ENCODE results near the gene EVA1C. TPM values are rescaled to one million over a fixed set of nuclear protein-coding genes. Genes with fewer than 3 reads are reported as not detected.

EVA1C gene
- total and polyA plus RNA-seq, 3 donors from 2014 or later: 28.4 to 47.0 (median 44.2) TPM

DNA sequence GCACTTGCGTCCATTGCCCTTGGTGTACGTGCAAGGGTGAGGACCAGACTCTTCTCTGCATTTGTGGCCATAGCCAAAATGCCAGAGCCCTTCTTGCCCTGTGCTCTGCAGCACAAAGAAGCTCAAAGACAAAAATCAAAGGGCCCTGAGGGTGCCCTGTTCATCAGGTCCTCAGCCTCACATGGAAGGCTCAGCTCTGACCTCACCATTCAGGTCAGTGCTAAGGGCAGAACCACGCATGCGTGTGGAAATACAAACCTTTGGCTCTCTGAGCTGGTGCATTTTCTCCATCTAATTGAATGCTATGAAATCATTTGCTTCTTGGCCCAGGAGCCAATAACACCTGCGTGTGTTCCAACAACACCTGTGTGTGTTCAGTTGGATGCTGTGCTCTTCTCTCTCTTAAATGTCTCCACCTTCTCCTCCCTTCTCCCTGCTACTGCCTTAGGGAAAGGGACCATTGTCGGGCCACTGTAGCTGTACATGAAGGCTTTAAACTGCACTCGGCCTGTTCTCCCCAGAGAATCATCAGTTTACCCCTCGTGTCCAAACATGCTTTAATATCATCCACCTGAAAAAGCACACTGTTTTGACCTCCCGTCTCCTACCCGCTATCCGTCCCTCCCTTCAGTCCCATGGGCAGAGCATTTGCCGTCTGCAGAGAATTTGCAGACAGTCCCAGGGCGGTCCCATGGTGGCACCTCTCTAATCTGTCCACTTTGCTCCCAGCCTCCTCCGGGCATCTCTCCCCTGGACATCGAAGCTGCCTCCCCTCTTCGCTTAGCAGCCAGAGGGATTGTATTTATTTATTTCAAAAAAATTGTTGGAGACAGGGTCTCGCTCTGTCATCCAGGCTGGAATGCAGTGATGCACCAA lies 60.6 kb downstream of the EVA1C start:
- WGBS, 2 donors: 90 to 93% methylated on average over 17 of the region's 17 CpGs
- H3K27ac ChIP-seq: no peak overlapping the region
- H3K9me3 ChIP-seq: no peaks in the 10 kb centered on the region
- TF ChIP-seq POLR2A (IDR thresholded peaks at IDR 0.05): no peak
- no peaks in the 10 kb centered on the region for H3K36me3 ChIP-seq (ENCODE audit: low read depth, missing control alignments)
- intact Hi-C loops (cut with DNase I; ENCODE audit: low total_unique reads): no loop called here
- peaks cover 12% of the 10 kb centered on the region for H3K4me1 ChIP-seq
- H3K27me3 ChIP-seq: no peaks in the 10 kb centered on the region
- DNase-seq: no peak
- H3K4me3 ChIP-seq: no peak overlapping the region

DNA sequence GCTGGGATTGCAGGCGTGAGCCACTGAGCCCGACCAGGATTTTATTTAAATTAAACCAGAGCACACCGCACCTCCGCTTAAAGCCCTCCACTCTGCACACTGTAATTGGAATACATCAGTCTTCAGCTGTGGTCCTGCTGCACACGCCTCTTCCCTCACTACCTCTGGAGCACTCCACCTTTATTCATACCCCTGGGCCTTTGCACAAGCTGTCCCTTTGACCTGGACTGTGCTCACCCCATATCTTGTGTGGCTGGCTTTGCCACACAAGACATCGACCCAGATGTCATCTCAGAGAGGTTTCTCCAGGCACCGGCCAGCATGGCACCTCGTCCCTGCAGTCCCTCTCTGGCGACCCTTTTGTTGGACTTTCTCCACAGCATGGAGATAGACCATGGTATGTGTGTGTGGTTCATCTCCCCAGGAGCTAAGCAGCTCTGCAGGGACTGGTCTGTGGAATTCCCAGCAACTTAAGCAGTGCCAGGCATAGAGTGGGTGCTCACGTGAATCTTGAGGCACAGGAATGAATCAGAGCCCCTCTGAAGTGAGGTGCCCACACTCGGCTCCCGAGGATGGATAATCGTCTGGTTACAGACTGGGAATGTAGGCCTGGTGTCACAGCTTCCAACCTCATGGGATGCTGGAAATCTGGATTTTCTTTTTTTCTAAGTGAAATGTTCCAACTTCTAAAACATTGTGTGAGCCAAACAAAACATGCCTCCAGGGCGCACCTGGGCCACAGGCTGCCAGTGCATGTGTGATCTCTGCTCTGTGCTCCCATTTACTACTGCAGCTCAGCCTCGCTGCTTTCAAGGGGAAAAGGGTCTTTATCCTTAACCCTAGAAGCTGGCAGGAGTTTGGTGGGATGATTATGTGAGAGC lies 61.9 kb downstream of the EVA1C start:
- Histone ChIP-seq H3K4me1 (peaks cover 12% of the 10 kb centered on the region), H3K27me3 (no peaks in the 10 kb centered on the region), H3K36me3 (ENCODE audit: low read depth, missing control alignments) (no peaks in the 10 kb centered on the region), H3K27ac (no peak overlapping the region), H3K4me3 (no peak overlapping the region), H3K9me3 (no peaks in the 10 kb centered on the region)
- DNase-seq: no peak
- WGBS, 2 donors: 83 to 85% methylated on average over 15 of the region's 15 CpGs
- intact Hi-C loops (cut with DNase I; ENCODE audit: low total_unique reads): no loop called here
- TF ChIP-seq POLR2A (IDR thresholded peaks at IDR 0.05): no peak
- TF ChIP-seq, protein P1, sequence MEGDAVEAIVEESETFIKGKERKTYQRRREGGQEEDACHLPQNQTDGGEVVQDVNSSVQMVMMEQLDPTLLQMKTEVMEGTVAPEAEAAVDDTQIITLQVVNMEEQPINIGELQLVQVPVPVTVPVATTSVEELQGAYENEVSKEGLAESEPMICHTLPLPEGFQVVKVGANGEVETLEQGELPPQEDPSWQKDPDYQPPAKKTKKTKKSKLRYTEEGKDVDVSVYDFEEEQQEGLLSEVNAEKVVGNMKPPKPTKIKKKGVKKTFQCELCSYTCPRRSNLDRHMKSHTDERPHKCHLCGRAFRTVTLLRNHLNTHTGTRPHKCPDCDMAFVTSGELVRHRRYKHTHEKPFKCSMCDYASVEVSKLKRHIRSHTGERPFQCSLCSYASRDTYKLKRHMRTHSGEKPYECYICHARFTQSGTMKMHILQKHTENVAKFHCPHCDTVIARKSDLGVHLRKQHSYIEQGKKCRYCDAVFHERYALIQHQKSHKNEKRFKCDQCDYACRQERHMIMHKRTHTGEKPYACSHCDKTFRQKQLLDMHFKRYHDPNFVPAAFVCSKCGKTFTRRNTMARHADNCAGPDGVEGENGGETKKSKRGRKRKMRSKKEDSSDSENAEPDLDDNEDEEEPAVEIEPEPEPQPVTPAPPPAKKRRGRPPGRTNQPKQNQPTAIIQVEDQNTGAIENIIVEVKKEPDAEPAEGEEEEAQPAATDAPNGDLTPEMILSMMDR (IDR thresholded peaks at IDR 0.05): no peak

DNA sequence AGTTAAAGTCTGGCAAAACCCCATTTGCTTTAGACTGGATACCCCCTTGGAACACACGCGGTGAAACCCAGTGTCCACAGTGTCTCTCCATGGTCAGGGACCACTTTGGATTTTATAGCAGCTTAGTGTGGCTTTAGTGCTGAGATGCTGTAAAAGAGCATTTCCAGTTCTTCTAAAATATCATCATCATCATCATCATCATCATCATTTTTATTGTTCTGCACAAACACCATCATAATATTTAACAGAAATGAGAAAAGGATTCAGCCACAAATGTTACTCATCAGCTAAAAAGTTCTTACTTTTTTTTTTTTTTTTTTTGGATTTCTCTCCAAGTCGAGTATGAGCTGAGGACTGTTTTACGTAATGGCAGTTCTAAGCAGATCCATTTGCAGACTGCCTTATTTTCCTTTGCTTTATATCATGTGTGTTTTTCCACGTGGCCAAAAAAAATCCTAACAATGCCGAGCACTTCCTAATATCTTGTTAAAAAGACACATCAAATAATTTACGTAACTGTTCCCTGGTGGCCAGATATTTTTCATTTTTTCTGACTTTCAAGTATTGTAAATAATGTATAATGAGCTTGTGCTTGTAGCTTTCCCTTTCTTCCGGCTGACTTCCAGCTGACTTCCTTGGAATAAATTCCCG lies 62.8 kb downstream of the EVA1C start:
- Histone ChIP-seq H3K9me3 (no peaks in the 10 kb centered on the region), H3K27me3 (no peaks in the 10 kb centered on the region), H3K36me3 (ENCODE audit: low read depth, missing control alignments) (no peaks in the 10 kb centered on the region), H3K27ac (no peak overlapping the region), H3K4me1 (peaks cover 12% of the 10 kb centered on the region), H3K4me3 (no peak overlapping the region)
- TF ChIP-seq POLR2A (IDR thresholded peaks at IDR 0.05): no peak
- TF ChIP-seq, protein P1 (IDR thresholded peaks at IDR 0.05): no peak
- intact Hi-C loops (cut with DNase I; ENCODE audit: low total_unique reads): no loop called here
- DNase-seq: no peak
- 39 to 56% methylated on average over 9 of the region's 9 CpGs for WGBS, 2 donors

DNA sequence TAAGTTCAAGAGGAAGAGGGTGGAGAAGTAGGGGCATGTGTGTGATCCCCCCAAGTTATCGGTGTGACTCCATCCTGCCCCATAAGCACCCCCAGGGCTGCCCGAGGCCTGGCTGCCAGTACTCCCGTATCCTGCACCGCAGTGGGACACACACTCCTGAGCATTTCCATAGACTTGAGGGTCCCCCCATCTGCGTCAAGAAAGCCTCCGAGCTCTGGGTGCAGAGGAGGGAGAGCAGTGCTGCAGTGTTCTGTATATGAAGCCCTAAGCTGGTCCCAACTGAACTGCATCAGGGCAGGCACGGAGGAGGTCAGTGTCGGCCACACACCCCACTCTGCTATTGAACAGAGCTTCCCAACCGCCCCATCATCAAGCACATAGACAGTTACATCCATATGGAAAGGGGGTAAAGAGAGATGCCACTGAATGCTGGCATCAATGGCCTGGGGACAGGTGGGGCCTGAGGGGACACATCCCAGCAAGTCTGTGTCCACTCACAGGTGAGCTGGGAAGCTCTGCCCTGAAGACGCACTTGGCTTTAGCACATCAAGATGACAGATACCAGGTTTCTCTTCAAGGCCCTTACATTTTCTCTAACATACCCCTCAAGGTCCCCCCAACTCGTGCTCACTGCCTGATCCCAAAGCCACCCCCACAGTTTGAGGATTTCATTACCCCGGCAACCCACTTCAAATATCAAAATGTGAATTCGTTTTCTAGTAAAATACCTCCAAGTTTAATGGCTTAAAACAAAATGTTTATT lies 64.3 kb downstream of the EVA1C start:
- intact Hi-C loops (cut with DNase I; ENCODE audit: low total_unique reads): no loop called here
- Histone ChIP-seq H3K27me3 (no peaks in the 10 kb centered on the region), H3K4me3 (no peak overlapping the region), H3K4me1 (peaks cover 18% of the 10 kb centered on the region), H3K27ac (no peak overlapping the region), H3K9me3 (no peaks in the 10 kb centered on the region), H3K36me3 (ENCODE audit: low read depth, missing control alignments) (no peaks in the 10 kb centered on the region)
- no peak for DNase-seq
- TF ChIP-seq, protein P1 (IDR thresholded peaks at IDR 0.05): no peak
- TF ChIP-seq POLR2A (IDR thresholded peaks at IDR 0.05): no peak
- 89 to 91% methylated on average over 8 to 13 of the region's 13 CpGs for WGBS, 2 donors
